Smooth muscle cell (in vitro differentiated cells): ENCODE results near the gene FLVCR2. TPM values are rescaled to one million over a fixed set of nuclear protein-coding genes. Genes with fewer than 3 reads are reported as not detected.

Source experiments
- DNase-seq: peaks from one replicate; lab custom pipeline; 2025; ENCODE audit not compliant: unreplicated experiment; lab: John Stamatoyannopoulos, UW
- H2AFZ ChIP-seq: fragments of 200-600 bp; sonication (generic); 2 replicates; pipeline ENCODE4 v1.6.0; 2016; ENCODE audit warnings: antibody characterized with exemption, low read depth, mild to moderate bottlenecking
- H3F3A ChIP-seq: fragments of 200-600 bp; sonication (generic); 2 replicates; pipeline ENCODE4 v1.6.0; 2017; ENCODE audit warnings: antibody characterized with exemption, low read depth
- H3K27ac ChIP-seq: fragments of 200-600 bp; sonication (generic); 2 replicates; pipeline ENCODE4 v1.5.1; 2016; ENCODE audit warnings: low read depth, mild to moderate bottlenecking
- H3K27me3 ChIP-seq: fragments of 200-600 bp; sonication (generic); 2 replicates; pipeline ENCODE4 v1.6.1; 2016; ENCODE audit warnings: low read depth, mild to moderate bottlenecking
- H3K36me3 ChIP-seq: fragments of 200-600 bp; sonication (generic); 2 replicates; pipeline ENCODE4 v1.5.1; 2016; ENCODE audit warnings: low read depth
- H3K4me1 ChIP-seq: fragments of 200-600 bp; sonication (generic); 2 replicates; pipeline ENCODE4 v1.5.1; 2016; ENCODE audit warnings: low read depth
- H3K4me2 ChIP-seq: fragments of 200-600 bp; sonication (generic); 2 replicates; pipeline ENCODE4 v1.6.0; 2016; ENCODE audit warnings: mild to moderate bottlenecking
- H3K4me3 ChIP-seq: fragments of 200-600 bp; sonication (generic); 2 replicates; pipeline ENCODE4 v1.5.1; 2016; ENCODE audit warnings: mild to moderate bottlenecking
- H3K79me2 ChIP-seq: fragments of 200-600 bp; sonication (generic); 2 replicates; pipeline ENCODE4 v1.6.0; 2016; ENCODE audit warnings: low read depth, mild to moderate bottlenecking
- H3K9ac ChIP-seq: fragments of 200-600 bp; sonication (generic); 2 replicates; pipeline ENCODE4 v1.6.0; 2016; ENCODE audit warnings: low read depth
- H3K9me3 ChIP-seq: fragments of 200-600 bp; sonication (generic); replicated peaks from 2 replicates; pipeline ENCODE4 v1.5.1; 2016; ENCODE audit warnings: low read depth
- H4K20me1 ChIP-seq: fragments of 200-600 bp; sonication (generic); 2 replicates; pipeline ENCODE4 v1.6.0; 2016; ENCODE audit warnings: low read depth
- WGBS: methylation state at CpG from one replicate; pipeline ENCODE4 v1.1.7; 2016; ENCODE audit warnings: low lambda C conversion rate; 5-methylcytosine and 5-hydroxymethylcytosine counted together
- polyA plus RNA-seq: library from polyadenylated mRNA; unstranded; fragments of >200 nt; fragmentation: Nextera tagmentation; extraction: Ambion mirVana; gene quantifications from 2 replicates; pipeline ENCODE4 v1.2.1, GENCODE V29; 2016
- total RNA-seq: library from RNA; depleted of rRNA; stranded (reverse); fragments of >200 nt; gene quantifications from 2 replicates; pipeline ENCODE4 v1.2.3, GENCODE V29; 2014
- TF ChIP-seq, protein P1 (sequence below): fragments of 200-600 bp; sonication (generic); IDR thresholded peaks from 2 replicates; pipeline ENCODE4 v1.5.1; 2017; ENCODE audit warnings: borderline replicate concordance, mild to moderate bottlenecking, antibody characterized with exemption; ENCODE audit not compliant: insufficient read depth, poor library complexity, severe bottlenecking

FLVCR2 gene
- total and polyA plus RNA-seq, 2 experiments from 2014 or later = 3.0 to 13.3 TPM

DNA sequence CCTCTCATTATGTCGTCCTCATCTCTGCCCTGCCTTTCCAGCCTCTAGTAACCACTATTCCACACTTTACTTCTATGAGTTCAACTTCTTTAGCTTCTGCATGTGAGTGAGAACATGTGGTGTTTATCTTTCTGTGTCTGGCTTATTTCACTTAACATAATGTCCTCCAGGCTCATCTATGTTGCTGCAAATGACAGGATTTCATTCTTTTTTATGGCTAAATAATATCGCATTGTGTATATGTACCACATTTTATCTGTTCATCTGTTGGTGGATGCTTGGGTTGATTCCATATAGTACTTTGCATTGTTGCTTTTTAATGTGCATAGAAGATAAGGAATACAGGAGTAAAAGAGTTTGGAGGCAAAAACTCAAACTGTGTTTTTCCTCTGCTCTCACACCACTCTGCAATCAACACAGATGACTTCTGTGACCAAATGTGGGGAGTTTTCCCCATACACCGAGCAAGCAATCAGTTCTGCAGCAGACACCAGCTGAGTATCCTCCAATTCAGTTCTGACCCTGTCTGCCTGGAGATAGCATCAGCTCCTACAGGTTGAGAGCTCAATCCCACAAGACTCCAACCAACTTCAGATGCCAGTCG, 24.6 kb upstream of the FLVCR2 start:
- H3K4me2 ChIP-seq = peak overlapping the region; percentile 29
- no peaks in the 10 kb centered on the region for H3K4me1 ChIP-seq

DNA sequence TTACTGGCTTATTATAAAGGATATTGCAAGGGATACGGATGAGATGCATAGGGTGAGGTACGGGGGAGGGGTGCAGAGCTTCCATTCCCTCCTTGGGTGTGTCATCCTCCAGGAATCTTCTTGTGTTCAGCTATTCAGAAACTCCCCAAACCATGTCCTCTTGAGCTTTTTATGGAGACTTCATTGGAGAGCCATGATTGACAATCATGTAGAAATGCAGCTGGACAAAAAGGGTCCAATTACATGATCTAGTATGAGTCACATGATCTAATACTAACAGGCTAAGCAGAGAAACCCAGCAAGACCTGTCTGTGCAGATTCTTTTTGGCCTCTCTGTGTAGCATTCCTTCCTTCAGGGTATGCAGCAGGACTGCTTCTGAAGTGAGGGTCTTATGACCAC, 23.9 kb upstream of the FLVCR2 start:
- Histone ChIP-seq H3K27me3 (no peaks in the 10 kb centered on the region), H3K9me3 (no peaks in the 10 kb centered on the region), H3K4me2 (peak overlapping the region; percentile 29), H3K36me3 (no peaks in the 10 kb centered on the region), H3K4me1 (no peaks in the 10 kb centered on the region), H4K20me1 (no peaks in the 10 kb centered on the region), H2AFZ (no peak overlapping the region), H3K9ac (no peak overlapping the region), H3K27ac (peak overlapping the region; percentile 18), H3K4me3 (no peak overlapping the region), H3F3A (no peaks in the 10 kb centered on the region), H3K79me2 (no peaks in the 10 kb centered on the region)
- DNase-seq = no peak
- 28% methylated on average over 2 of the region's 2 CpGs for WGBS
- TF ChIP-seq, protein P1, sequence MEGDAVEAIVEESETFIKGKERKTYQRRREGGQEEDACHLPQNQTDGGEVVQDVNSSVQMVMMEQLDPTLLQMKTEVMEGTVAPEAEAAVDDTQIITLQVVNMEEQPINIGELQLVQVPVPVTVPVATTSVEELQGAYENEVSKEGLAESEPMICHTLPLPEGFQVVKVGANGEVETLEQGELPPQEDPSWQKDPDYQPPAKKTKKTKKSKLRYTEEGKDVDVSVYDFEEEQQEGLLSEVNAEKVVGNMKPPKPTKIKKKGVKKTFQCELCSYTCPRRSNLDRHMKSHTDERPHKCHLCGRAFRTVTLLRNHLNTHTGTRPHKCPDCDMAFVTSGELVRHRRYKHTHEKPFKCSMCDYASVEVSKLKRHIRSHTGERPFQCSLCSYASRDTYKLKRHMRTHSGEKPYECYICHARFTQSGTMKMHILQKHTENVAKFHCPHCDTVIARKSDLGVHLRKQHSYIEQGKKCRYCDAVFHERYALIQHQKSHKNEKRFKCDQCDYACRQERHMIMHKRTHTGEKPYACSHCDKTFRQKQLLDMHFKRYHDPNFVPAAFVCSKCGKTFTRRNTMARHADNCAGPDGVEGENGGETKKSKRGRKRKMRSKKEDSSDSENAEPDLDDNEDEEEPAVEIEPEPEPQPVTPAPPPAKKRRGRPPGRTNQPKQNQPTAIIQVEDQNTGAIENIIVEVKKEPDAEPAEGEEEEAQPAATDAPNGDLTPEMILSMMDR = no peak

More for the DNA sequence above, 24.6 kb upstream of the FLVCR2 start:
- Histone ChIP-seq H3K9ac (no peak overlapping the region), H3K4me3 (no peak overlapping the region), H2AFZ (no peak overlapping the region), H3K9me3 (no peaks in the 10 kb centered on the region), H4K20me1 (no peaks in the 10 kb centered on the region), H3F3A (no peaks in the 10 kb centered on the region), H3K79me2 (no peaks in the 10 kb centered on the region), H3K36me3 (no peaks in the 10 kb centered on the region), H3K27ac (peak overlapping the region; percentile 11), H3K27me3 (no peaks in the 10 kb centered on the region)
- no peak for DNase-seq
- TF ChIP-seq, protein P1 = no peak
- 53% methylated on average over 4 of the region's 4 CpGs for WGBS

DNA sequence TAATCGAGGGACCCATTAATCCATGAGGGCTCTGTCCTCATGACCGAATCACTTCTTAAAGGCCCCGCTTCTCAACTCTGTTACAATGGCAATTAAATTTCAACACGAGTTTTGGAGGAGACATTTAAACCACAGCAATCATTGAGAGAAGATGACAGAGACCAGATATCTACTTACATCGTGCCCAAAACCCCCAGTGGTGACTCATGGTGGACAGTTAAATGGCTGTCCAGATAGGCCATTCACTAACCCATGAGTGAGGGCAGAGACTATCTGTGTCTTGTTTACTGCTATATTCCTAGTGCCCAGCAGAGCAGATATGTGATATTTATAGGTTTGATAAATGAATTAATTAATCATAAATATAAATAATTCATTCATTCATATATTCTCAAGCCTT, 20.0 kb upstream of the FLVCR2 start:
- H3K4me1 ChIP-seq = no peaks in the 10 kb centered on the region
- no peaks in the 10 kb centered on the region for H3K79me2 ChIP-seq
- no peak overlapping the region for H3K27ac ChIP-seq
- no peak overlapping the region for H3K4me3 ChIP-seq
- 44% methylated on average over 5 of the region's 5 CpGs for WGBS
- TF ChIP-seq, protein P1 = no peak
- H3K27me3 ChIP-seq = no peaks in the 10 kb centered on the region
- no peak for DNase-seq
- H3K36me3 ChIP-seq = no peaks in the 10 kb centered on the region
- no peaks in the 10 kb centered on the region for H4K20me1 ChIP-seq
- H3F3A ChIP-seq = no peaks in the 10 kb centered on the region
- no peak overlapping the region for H3K4me2 ChIP-seq
- no peak overlapping the region for H3K9ac ChIP-seq
- no peak overlapping the region for H2AFZ ChIP-seq
- no peaks in the 10 kb centered on the region for H3K9me3 ChIP-seq

DNA sequence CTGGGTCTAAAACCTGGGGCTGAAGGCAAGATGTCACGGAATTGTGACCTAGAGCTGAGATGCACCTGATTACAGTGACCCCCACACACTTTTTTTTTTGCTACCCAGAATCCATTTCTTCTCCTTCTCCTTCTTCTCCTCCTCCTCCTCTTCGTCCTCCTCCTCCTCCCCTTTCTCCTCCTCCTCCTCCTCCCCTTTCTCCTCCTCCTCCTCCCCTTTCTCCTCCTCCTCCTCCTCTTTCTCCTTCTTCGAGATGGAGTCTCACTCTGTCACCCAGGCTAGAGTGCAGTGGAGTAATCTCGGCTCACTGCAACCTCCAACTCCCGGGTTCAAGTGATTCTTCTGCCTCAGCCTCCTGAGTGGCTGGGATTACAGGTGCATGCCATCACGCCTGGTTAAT, 19.4 kb upstream of the FLVCR2 start:
- Histone ChIP-seq H3K27me3 (no peaks in the 10 kb centered on the region), H3K4me3 (no peak overlapping the region), H3K4me2 (no peak overlapping the region), H3K79me2 (no peaks in the 10 kb centered on the region), H3K36me3 (no peaks in the 10 kb centered on the region), H2AFZ (no peak overlapping the region), H3K4me1 (no peaks in the 10 kb centered on the region), H3K9ac (no peak overlapping the region), H3F3A (no peaks in the 10 kb centered on the region), H4K20me1 (no peaks in the 10 kb centered on the region), H3K9me3 (no peaks in the 10 kb centered on the region), H3K27ac (no peak overlapping the region)
- no peak for DNase-seq
- TF ChIP-seq, protein P1 = no peak
- 87% methylated on average over 5 of the region's 6 CpGs for WGBS
